NCI-H1417 (cell line): ENCODE data around the gene ZBED5.
"Not testable (repeated sequence)": the region's sequence is repeated elsewhere in the genome, so short reads cannot be mapped to it uniquely, and the experiment has no call there.

Source experiments
- DNase-seq, 3 experiments: peaks; one replicate each; lab custom pipeline; 2025; lab: John Stamatoyannopoulos, UW

The ZBED5 gene

DNA sequence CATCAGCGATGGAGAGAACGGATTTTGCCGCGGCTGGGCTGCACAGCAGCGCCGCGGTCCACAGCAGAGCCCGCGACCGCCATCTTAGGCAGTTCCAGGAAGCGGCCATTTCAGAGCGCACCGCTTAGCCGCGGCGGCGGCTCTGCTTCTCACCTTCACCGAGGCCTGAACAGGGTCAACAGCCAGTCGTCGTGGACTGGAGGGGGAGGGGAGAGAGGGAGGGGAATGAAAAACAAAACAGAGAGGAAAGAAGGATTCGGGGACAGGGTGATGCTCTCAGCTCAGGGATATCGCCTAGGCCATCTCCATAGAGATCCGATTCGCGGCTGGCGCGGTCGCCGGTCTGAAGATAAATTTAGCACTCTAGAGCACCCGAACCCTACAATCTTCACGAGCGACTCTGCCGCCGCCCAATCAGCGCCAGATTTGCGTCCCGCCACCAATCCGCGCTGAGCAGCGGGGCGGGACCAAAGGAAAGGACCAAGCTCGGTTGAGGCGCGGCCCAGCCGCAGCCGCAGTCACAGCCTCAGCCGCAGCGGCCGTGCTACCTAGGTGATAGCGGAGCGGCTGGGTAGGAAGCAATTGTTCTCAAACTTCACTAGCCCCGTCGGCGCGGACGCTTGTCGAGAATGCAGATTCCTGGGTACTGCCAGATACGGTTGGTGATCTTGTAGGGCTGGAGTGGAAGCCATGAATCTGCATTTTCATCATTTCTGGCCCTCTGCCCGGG is at the start of gene ZBED5:
TSS of gene ZBED5 (minus strand) at position 345 of the 730 bp plus-strand sequence. CDS start 3,108 bp downstream, outside the sequence.
- DNase-seq, result peak; percentile 98 to 99 (median 99)

DNA sequence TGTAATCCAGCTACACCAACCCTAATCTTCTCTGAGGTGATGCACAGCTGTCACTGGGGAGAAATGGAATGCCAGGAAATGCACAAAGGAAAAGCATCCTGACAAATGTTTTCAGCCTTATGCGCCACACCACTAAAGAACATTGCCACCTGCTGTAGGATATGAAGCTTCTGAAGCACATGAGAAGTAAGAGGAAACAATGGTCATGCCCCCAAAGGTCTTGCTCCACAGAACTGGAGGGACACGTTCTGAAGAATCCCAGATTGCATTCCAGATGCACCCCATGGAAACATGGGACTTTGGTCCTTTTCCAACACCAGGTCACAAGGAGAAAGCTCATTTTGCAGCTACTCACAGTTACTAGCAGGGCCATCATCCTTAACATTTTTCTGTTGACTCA is 48.7 kb upstream of the ZBED5 start:
- DNase-seq, result no peak

DNA sequence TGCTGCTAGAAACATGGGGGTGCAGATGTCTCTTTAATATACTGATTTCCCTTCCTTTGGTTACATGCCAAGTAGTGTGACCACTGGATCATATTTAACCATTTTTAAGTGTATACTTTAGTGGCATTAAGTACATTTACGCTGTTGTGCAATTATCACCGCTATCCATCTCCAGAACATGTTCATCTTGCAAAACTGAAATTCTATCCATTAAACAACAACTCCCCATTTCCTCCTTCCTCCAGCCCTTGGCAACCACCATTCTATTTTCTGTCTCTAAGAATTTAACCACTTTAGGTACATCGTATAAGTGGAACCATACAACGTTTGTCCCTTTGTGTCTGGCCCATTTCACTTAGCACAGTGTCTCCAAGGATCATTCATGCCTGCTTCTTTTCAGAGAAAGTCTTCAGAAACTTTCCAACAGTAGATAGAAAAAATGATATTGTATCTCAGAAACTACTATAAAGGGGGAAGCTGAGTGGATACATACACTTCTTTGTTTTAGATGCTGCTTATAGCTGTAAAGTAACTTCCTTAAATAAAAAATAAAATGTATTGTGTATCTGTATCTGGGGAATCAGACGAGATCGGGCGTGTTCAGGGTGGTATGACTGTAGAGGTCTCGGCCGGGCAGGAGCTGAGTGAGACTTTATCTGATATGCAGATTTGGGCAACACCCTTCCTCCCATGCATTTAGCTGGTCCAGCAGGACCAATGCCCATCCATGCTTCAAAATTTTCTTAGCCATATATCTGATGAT is 44.6 kb upstream of the ZBED5 start:
- peak in 1 of 3 experiments; percentile 68 for DNase-seq

DNA sequence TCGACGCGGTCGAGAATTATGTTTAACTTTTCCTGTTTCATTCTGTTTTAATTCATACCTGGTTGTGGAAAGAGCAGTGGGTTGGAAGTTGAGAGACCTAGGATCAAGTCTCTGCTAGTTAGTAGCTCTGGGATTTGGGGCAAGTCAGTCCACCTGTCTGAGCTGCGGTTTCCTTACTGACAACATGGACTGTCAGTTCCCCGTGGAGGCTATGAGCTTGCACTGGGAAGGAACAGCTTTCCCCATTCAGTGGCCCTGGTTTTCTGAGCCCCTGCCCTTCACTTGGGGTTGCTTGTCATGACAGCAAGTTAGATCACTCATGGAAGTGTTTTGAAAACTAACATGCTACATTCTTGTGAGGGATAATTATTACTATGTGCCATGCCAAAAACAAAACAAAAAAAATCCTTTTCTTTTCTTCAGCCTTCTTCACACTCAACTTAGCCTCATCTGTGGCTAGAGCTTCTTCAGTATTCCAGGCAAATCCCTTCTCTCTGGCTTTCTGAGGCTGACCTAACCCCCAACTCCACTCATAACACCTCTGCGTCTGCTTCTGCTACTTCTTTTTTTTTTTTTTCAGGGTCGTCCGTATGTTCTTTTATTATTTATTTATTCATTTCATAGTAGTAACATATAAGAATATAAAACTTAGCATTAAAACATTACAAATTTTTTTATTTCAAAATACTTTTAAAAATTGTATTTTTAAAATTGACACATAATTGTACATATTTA is 43.0 kb upstream of the ZBED5 start:
- peak in 1 of 3 experiments; percentile 54 for DNase-seq

DNA sequence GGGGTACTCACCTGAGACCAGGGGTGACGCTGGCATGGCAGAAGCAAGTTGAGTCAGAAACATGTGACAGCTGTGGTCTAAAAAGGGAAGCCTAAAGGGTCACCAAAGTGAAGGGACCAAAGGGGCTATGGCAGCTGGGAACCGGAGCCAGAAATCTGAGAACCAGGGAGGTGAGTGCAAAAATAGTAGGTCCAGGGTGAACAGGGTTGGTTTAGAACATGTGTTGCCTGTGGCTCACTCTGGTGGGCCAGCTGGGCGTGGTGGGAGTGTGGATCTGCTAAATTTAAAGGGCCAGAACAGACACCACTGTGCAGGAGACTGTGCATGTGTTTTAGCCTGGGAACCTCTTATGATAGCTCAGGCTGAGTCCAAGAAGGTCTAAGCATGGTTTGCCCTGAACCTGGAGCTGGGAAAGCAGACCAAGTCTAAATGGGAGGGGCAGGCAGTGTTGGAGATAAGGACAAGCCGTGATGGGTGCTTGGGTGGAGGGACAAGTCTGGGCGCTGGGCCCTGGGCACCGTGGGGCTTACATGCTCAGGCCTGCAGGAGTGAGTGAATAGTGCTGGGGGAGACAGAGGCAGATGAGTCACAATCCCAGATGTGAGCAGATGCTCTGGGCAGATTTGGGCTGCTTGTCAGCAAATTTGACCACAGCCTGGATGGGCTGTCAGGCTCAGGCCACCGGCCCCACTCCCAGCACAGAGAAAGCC is 41.4 kb upstream of the ZBED5 start:
- DNase-seq, result peak in 1 of 3 experiments; percentile 27

DNA sequence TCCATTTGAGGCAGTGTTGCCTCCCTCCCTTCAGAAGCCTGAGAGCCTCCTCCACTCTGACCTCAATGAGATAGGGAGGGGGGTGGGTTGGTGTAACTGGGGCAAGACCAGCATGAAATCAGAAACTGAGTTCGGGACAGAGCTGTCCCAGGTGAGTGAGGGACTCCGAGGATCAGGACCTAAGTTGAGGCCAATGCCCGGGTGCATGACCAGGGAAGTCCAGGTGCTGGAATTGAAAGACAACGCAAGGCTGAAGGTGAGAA is 40.8 kb upstream of the ZBED5 start:
- DNase-seq, result no peak

DNA sequence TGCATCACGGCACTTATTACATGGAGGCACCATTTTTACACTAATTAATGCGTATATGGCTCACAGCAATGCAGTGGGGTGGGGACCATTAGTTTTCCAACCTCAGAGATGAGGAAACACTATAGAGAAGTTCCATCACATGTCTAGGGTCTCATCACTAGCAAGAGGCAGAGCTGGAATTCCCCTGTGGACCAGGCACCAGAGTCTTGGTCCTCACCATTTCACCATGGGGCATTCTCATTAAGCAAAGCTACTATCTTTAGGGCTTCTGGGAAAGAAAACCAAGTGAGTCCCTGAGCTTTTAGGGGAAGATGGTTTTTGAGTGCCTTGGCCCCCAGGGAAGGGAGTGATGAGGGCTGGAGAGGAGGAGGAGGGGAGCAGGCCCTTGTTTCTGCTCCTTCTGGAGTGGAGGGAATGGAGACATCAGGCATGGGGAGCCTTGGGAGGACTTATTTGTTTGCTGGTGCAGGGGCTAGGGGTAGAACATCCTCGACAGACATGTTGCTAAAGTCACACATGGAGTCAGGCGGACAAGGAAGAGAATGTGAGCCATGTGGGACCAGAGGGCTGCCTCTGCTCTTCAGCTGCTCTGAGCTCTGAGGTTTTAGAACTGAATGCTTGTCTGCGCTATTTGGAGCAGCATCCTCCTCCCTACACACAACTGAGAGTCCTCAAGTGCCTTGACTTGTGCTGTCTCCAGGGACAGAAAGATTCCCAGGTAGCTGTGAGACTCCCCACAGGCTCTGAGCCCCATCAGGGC is 40.3 kb upstream of the ZBED5 start:
- no peak for DNase-seq

DNA sequence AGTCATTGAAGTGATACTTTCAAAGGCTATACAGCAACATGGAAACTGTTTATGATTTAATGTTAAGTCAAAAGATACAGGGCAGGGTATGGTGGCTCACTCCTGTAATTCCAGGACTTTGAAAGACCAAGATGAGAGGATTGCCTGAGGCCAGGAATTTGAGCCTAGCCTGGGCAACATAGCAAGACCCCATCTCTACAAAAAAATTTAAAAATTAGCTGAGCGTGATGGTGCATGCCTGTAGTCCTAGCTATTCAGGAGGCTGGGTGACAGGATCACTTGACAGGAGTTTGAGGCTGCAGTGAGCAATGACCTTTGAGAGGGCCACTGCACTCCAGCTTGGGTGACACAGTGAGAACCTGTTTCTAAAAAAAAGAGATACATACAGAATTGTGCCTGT is 39.3 kb upstream of the ZBED5 start:
- no peak for DNase-seq

DNA sequence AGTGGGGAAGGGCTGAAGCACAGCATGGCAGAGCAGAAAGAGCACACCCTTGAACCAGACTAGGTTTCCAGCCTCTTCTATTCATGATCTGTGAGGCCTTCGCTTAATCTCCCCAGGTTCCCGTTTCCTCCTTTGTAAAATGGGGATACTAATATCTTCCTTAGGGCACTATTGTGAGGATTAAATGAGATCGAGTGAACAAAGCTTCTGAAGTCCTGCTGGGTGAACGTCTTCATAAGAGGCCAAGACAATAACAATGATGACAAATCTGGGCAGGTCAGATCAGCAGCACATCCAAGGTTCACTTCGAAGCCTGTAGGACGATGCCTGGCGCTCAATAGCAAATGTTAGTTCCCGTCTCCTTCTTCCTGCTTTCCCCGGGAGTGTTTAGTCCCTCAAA is 38.6 kb upstream of the ZBED5 start:
- DNase-seq, result no peak

DNA sequence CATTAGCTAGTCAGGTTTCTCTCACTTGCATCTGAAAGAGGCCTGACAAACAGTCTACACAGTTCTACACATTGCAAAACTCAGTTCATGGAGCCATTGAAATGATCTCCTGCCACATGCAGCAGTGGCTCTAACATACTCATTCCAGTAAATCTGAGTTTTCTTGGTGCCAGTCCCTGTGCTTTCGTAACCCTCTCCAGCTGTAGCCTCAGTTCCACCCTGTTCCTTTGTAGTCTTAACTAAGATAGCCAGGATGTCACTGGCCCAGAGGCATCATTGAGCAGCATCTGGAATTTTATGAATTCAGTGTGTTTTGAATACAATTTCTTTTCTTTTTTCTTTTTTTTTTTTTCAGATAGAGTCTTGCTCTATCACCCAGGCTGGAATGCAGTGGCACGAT is 37.4 kb upstream of the ZBED5 start:
- DNase-seq, result no peak

DNA sequence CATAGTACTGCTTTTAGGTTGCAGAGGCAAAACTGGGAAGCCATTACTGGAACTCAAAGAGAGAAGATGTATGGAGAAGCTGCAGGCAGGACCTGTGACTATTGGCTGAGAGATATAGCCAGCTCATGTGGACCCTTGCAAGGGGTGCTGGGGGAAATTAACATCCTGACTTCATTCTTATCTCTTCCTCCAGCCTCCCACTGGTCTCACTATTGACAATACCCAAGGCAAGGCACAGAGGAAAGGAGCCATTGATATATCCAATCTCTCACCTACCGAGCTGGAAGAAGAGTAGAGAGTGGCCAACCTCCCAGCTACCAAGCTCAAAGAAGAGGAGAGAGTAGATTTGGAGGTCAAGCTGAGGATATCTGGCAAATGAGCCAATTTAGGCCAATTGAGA is 36.8 kb upstream of the ZBED5 start:
- no peak for DNase-seq

DNA sequence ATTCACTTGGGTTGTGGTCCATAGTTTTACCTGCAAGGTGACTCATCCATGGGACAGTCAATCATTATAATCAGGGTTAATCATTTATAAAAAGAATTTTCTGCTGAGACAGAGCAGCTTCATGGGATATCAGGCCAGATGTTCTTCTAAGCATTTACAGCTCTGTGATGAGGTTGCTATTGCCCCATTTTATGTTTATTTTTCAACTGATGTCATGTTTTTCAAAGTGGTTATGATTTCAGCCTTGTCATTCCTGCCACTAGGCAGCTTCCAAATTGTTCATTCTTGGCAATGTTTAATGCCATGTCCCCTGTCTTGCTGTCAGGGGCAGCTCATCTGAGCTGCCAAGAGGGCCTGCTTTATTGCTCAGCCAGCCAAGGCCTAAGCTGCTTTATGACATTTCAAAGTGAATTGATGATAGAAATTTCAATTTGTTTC is 35.9 kb upstream of the ZBED5 start:
- DNase-seq, result no peak

DNA sequence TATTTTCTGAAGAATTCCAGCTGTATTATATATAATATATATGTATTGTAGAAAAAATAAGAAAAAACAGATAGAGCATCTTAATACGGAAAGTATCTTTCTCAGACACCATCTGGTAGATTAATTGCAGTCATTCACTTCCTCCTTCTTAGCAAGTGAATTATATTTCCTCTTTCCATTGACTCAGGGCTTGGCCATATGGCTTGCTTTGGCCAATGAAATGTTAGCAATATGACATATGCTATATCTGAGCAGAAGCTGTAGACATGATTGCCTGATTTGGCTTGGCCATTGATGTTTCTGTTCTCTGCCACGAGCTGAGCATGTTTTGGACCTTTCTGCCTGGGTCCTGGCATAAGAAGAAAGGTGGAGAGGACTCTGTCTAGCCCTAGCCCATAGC is 34.4 kb upstream of the ZBED5 start:
- DNase-seq, result no peak

DNA sequence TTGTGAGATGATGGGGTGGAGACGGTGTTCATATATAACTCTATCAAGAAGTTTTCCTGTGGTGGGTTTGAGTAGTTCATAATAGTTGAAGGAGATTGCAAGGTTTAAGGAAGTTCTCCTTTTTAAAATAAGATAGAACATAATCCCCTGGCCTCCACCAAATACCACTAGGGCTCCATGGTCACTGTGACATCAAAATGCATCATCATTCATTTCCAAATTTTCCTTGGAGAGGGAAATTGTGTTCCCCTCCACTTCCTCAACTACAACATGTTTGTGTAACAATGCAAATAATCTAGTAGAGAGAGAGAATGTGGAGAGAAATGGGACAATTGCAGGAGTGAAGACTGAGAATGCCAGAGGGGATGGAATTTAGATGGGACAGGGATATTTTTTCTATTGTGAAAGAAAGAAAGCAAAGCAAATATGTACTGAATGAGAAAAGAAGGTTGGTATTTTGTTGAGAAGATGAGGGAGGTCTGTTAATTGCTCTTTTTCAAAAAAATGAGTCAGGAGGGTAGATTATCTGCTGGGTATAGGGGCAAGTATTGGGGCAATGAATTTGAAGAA is 33.4 kb upstream of the ZBED5 start:
- DNase-seq, result no peak

DNA sequence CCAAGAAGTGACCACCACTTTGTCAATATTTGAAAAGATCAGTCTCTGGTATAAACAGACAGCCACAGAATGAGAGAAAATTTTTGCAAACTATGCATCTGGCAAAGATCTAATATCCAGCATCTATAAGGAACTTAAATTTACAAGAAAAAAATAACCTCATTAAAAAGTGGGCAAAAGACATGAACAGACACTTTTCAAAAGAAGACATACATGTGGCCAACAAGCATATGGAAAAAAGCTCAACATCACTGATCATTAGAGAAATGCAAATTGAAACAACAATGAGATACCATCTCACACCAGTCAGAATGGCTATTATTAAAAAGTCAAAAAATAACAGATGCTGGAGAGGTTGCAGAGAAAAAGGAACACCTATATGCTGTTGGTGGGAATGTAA is 32.2 kb upstream of the ZBED5 start:
- DNase-seq, result not testable (repeated sequence)

DNA sequence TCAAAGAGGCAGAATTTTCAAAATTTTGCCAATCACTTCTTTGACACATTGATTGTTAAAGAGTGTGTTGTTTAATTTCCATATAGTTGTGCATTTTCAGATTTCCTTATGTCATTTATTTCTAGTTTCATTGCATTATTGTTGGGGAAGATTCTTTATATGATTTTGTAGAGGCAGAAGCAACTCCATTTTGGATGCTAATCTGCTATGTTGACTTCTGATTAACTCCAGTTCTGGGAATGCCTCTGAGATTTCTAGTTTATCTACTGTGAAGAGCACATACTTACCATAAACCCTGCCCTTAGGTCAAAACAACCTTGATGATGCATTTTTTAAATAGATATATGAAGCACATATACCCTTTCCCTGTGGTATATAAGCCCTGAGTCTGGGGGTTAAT is 29.5 kb upstream of the ZBED5 start:
- no peak for DNase-seq

DNA sequence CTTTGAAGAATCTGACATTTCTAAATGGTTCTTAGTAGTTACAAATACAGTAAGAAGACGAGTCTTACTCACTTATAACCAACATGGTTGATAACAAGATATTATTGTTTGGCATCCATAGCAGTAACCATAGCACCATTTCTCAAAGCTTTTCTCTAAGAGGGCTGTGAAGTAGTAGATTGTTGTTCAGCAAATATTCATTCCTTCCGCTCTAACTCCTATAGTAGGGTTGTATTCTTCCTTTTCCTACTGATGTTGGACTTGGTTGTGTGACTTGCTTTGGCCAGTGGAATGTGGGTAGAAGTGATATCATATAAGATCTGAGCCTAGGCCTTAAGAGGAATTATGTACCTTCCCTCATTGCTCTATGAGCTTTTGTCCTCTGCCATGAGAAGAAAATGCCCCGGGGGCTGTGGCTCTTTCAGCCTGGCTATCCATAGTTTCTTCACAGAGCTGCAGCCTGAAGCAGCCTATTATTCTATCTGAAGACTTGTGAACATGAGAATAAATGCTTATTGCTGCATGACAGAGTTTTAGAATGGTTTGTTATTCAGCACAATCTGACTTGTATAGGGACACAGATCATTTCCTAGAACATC is 28.9 kb upstream of the ZBED5 start:
- DNase-seq, result no peak

DNA sequence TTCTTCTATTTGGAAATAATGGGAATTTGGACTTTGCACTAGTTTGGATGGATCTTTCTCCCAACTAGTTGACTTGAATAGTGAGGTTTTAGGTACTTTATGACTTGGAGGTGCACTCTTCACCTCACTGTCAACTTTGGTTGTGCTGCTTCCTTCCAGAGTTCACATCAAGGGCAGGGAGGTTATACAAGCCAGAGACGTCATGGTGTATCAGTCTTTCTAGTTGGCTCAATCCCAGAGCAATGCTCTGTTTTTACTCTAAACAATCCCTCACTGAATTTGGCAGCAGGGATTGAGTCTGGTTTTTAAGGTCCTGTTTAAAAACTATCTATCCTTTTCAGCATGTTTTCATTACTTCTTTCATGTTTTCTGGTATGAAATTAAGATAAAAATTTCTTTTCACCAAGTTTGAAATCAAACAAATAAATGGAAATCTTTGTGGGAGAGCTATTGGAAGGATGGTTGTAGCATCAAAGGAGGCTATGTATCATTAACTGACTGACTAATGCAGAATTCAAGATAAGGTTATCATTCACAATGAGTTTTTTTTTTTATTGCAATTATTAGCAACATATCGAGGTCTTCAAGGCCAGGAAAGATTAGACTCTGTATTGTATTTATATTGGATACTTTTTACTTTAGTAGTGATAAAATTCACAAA is 28.0 kb upstream of the ZBED5 start:
- DNase-seq, result no peak

DNA sequence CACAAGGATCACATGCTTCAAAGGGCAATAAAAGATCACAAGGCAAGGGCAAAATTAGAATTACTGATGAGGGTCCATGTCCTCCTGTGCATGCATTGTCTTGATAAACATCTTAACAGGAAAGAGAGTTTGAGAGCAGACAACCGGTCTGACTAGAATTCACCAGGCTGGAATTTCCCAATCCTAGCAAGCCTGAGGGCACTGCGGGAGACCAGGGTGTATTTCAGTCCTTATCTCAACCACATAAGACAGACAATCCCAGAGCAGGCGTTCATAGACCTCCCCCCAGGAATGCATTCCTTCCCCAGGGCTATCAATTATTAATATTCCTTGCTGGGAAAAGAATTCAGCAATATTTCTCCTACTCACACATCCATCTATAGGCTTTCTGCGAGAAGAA is 26.4 kb upstream of the ZBED5 start:
- DNase-seq, result not testable (repeated sequence)

DNA sequence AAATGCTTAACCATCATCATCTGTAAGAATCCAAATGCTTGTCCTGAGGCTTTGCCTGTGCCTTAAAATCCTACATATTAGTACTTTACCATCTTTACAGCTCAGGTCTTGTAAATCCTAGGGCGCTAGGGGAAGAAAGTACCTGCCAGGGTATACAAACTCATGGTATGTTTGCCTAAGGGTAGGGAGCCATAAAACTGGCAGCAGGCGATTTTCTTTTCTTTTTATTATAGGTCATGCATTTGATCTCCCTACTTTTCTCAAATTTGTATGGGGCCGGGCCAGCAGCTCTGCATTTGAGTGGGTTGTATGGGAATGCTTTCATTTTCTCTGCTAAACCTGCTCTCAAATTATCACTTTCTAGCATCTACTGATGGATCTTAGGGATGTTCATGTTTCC is 24.0 kb upstream of the ZBED5 start:
- DNase-seq, result no peak
